HT-29 (cell line): ENCODE measurements around the gene SSR1. TPM values are rescaled to one million over a fixed set of nuclear protein-coding genes. Genes with fewer than 3 reads are reported as not detected.
A peak's percentile ranks its signal among the peaks of the same experiment; 100 is the strongest.
"Not testable (repeated sequence)": the region's sequence is repeated elsewhere in the genome, so short reads cannot be mapped to it uniquely, and the experiment has no call there.

ENCODE experiments used
- DNase-seq: peaks from one replicate; pipeline ENCODE4 v3.0.0-alpha.2; 2015; ENCODE audit warnings: low spot score
- total RNA-seq: library from RNA; depleted of rRNA; stranded (reverse); fragments of >200 nt; shearing (Covaris generic); gene quantifications from 2 replicates; pipeline ENCODE4 v1.2.3, GENCODE V29; 2014

Gene SSR1
- total RNA-seq, 1 experiment from 2014 or later: 34.6 TPM

- DNase-seq: no peak
These were observed 4.5 kb upstream of the SSR1 start for GRCh38 chr6:7317538-7317937.

GRCh38 chr6:7316658-7317533, 3.9 kb upstream of the SSR1 start:
- DNase-seq: no peak

GRCh38 chr6:7315948-7316365, 3.0 kb upstream of the SSR1 start:
- DNase-seq: no peak

- not testable (repeated sequence) for DNase-seq
These were observed 2.3 kb upstream of the SSR1 start for GRCh38 chr6:7315087-7315947.

- DNase-seq: no peak
These were observed 1.4 kb upstream of the SSR1 start for GRCh38 chr6:7314414-7314813.

GRCh38 chr6:7313505-7314165, 636 bp upstream of the SSR1 start:
- no peak for DNase-seq

GRCh38 chr6:7311917-7312615, 933 bp downstream of the SSR1 start:
- DNase-seq: peak; percentile 15

- no peak for DNase-seq
These were observed 1.8 kb downstream of the SSR1 start for GRCh38 chr6:7311176-7311575.

GRCh38 chr6:7309050-7309449, 3.9 kb downstream of the SSR1 start:
- DNase-seq: no peak

- DNase-seq: no peak
These were observed 5.5 kb downstream of the SSR1 start for GRCh38 chr6:7307533-7307932.

- no peak for DNase-seq
These were observed 8.2 kb downstream of the SSR1 start for GRCh38 chr6:7304821-7305220.

GRCh38 chr6:7301702-7302101, 11.3 kb downstream of the SSR1 start:
- no peak for DNase-seq

GRCh38 chr6:7300926-7301325, 12.1 kb downstream of the SSR1 start:
- DNase-seq: no peak

GRCh38 chr6:7298113-7298512, 14.9 kb downstream of the SSR1 start:
- no peak for DNase-seq

GRCh38 chr6:7296602-7297001, 16.4 kb downstream of the SSR1 start:
- no peak for DNase-seq

GRCh38 chr6:7295916-7296315, 17.1 kb downstream of the SSR1 start:
- DNase-seq: no peak

- DNase-seq: no peak
These were observed 20.3 kb downstream of the SSR1 start for GRCh38 chr6:7292596-7293255.

- DNase-seq: no peak
These were observed 22.9 kb downstream of the SSR1 start for GRCh38 chr6:7290079-7290478.

GRCh38 chr6:7285416-7285815, 27.6 kb downstream of the SSR1 start:
- DNase-seq: no peak

GRCh38 chr6:7283676-7284075, 29.3 kb downstream of the SSR1 start:
- no peak for DNase-seq
